NT2/D1 (cell line): Measurements from ENCODE around the gene MAD1L1.

Experiments used
- DNase-seq: peaks from one replicate; pipeline ENCODE4 v3.0.0-alpha.2; 2011; ENCODE audit warnings: low read depth, low spot score
- H3K27me3 ChIP-seq: 2 replicates; pipeline ENCODE4 v1.6.0; 2011; ENCODE audit warnings: mild to moderate bottlenecking; ENCODE audit not compliant: insufficient read length, insufficient read depth
- H3K36me3 ChIP-seq: 2 replicates; pipeline ENCODE4 v1.6.1; 2011; ENCODE audit warnings: mild to moderate bottlenecking, low read length, mixed read lengths; ENCODE audit not compliant: insufficient read depth, insufficient read length
- H3K4me1 ChIP-seq: 2 replicates; pipeline ENCODE4 v1.5.1; 2011; ENCODE audit not compliant: insufficient read depth, insufficient read length
- H3K4me3 ChIP-seq: 2 replicates; pipeline ENCODE4 v1.5.1; 2011; ENCODE audit warnings: low read depth; ENCODE audit not compliant: insufficient read length
- H3K9ac ChIP-seq: 2 replicates; pipeline ENCODE4 v1.6.0; 2011; ENCODE audit warnings: low read depth; ENCODE audit not compliant: insufficient read length
- H3K9me3 ChIP-seq: 2 replicates; pipeline ENCODE4 v1.5.1; 2011; ENCODE audit warnings: mild to moderate bottlenecking, low read length; ENCODE audit not compliant: insufficient read depth
- SUZ12 ChIP-seq: IDR thresholded peaks from 2 replicates; pipeline ENCODE4 v1.6.1; 2011; ENCODE audit not compliant: insufficient read length, insufficient read depth; ENCODE audit errors: extremely low read depth
- YY1 ChIP-seq: IDR thresholded peaks from 2 replicates; pipeline ENCODE4 v1.6.1; 2011; ENCODE audit not compliant: insufficient read length, insufficient read depth
- ZNF274 ChIP-seq: IDR thresholded peaks from 2 replicates; pipeline ENCODE4 v1.6.1; 2011; ENCODE audit warnings: mild to moderate bottlenecking, low read depth, low read length

Gene MAD1L1

DNA sequence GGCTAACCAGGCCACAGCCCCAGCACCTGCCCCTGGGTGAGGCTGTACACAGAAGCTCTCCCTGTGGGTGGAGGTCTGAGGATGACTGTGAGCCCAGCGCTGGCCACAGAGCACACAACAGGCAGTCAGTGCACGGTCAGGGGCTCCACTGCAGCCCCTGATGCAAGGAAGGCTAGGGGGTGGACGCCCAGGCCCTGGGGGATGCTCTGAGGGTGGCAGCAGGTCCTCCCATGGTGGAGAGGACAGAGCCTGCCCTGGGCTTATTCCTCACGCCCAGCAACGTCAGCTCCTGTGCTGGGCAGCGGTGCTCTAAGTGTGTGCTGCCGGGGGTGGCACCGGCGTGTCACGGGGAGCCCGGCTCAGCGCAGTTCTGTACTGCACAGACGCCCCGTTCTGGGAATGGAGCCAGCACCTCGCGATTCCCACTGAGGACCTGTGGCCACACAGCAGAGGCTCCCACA is 223.2 kb downstream of the MAD1L1 start:
- no peaks in the 10 kb centered on the region for H3K9me3 ChIP-seq
- peaks cover 16% of the 10 kb centered on the region for H3K4me1 ChIP-seq
- TF ChIP-seq ZNF274 (no peak), SUZ12 (no peak), YY1 (no peak)
- no peak overlapping the region for H3K9ac ChIP-seq
- H3K36me3 ChIP-seq = peaks cover 37% of the 10 kb centered on the region
- no peaks in the 10 kb centered on the region for H3K27me3 ChIP-seq
- no peak overlapping the region for H3K4me3 ChIP-seq
- DNase-seq = no peak

DNA sequence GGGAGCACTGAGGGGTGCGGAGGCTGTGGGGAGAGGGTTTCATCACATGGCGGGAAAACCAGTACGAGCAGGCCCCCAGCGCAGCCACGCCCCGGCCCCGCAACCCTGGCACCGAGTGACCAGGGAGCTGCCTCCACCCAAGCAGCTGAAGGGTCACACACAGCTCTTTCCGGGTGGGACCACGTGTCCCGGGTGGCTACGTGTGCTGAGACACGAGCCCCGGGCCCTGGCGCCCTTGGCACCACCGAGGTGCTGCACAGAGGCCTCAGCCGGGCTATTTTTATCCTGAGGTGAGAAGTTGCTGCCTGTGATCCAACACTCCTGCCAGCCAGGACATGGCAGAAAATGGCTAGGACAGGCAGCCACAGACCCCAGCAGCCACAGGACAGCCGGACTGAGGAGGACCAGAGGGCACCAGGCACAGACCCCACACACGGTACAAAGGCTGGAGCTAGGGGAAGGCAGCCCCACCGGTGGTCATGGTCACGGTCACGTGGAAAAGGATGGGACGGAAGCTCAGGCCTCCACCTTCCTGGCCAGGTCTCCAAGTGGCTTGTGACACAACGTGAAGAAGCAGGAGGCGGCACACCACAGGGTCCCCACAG is 223.7 kb downstream of the MAD1L1 start:
- TF ChIP-seq YY1 (no peak), SUZ12 (no peak), ZNF274 (no peak)
- no peak overlapping the region for H3K9ac ChIP-seq
- H3K9me3 ChIP-seq = no peaks in the 10 kb centered on the region
- H3K4me3 ChIP-seq = no peak overlapping the region
- peaks cover 16% of the 10 kb centered on the region for H3K4me1 ChIP-seq
- peaks cover 43% of the 10 kb centered on the region for H3K36me3 ChIP-seq
- no peaks in the 10 kb centered on the region for H3K27me3 ChIP-seq
- DNase-seq = no peak

DNA sequence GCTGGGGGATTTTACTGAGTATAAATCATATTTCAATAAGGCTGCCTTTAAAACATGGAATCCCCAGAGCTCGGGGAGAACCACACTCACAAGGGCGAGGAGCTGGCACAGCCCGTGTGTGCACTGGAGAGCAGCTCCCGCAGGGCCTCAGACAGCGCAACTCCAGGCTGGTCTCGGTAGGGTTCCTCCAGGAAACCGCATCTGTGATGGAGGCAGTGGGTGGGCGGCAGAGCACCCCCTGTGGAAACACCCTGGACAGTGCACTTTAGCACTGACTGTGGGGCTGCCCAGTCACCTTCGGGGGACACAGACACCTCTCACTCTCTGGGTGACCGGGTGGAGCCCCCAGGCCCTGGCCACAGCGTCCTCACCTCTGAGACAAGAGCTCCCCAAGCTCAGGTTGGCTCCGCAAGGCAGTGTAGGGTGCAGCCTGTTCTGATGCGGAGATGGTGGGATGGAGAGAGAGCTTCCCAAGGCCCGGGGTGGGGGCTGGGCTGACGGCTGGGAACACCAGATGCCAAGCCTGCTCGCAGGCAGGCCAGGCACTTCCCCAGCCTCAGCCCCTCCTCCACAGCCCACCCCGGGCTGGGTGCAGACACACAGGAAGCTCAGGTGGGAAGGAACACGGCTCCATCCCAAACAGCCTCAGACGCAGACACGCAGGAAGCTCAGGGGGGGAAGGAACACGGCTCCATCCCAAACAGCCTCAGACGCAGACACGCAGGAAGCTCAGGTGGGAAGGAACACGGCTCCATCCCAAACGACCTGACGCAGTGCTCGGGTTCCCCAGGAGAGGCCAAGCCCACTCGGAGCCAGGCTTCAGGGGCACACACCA is 224.4 kb downstream of the MAD1L1 start:
- no peak for DNase-seq

DNA sequence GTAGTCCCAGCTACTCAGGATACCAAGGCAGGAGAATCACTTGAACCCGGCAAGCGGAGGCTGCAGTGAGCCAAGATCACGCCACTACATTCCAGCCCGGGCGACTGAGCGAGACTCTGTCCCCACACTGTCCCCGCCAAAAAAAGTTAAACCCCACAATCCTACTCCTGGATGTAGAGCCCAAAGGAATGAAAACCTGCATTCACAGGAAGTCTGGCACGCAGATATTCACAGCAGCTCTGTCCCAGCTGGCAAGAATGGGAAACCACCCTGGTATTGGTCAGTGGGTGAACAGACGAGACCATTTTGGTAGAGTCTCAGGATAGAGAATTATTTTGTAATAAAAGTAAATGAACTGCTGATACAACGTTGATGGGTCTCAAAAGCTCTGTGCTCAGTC is 225.2 kb downstream of the MAD1L1 start:
- H3K4me3 ChIP-seq = no peak overlapping the region
- H3K27me3 ChIP-seq = no peaks in the 10 kb centered on the region
- peaks cover 33% of the 10 kb centered on the region for H3K36me3 ChIP-seq
- H3K9me3 ChIP-seq = no peaks in the 10 kb centered on the region
- TF ChIP-seq YY1 = no peak
- TF ChIP-seq SUZ12 = no peak
- no peak for TF ChIP-seq ZNF274
- H3K4me1 ChIP-seq = peaks cover 23% of the 10 kb centered on the region
- no peak overlapping the region for H3K9ac ChIP-seq
- DNase-seq = no peak

More for the DNA sequence above, 224.4 kb downstream of the MAD1L1 start:
- H3K4me3 ChIP-seq = no peak overlapping the region
- H3K9ac ChIP-seq = no peak overlapping the region
- peaks cover 16% of the 10 kb centered on the region for H3K4me1 ChIP-seq
- H3K27me3 ChIP-seq = no peaks in the 10 kb centered on the region
- TF ChIP-seq ZNF274 (no peak), YY1 (no peak), SUZ12 (no peak)
- H3K36me3 ChIP-seq = peaks cover 40% of the 10 kb centered on the region
- no peaks in the 10 kb centered on the region for H3K9me3 ChIP-seq

DNA sequence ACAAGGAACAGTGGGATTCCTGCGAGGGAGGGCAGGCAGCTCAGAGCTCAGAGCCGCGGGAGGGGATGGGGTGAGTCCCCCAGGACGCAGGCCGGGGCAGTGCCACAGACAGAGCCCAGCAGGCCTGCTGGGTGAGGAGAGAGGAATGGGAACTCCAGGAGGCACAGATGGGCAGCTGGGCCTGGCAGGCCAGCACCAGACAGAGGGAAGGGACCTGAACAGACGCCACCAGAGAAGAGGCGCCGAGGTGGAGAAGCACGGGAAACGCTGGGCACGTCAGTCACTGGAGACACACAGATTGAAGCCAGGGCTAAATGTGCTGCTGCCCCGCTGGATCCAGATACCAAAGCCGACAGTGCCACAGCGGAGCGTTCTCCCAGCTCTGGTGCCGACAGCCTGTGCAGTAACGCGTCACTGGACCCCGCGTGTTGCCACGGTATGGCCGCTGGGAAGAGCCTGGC is 225.8 kb downstream of the MAD1L1 start:
- Histone ChIP-seq H3K4me1 (peaks cover 28% of the 10 kb centered on the region), H3K9ac (peak overlapping the region; percentile 44), H3K9me3 (no peaks in the 10 kb centered on the region), H3K36me3 (peaks cover 29% of the 10 kb centered on the region), H3K27me3 (no peaks in the 10 kb centered on the region), H3K4me3 (no peak overlapping the region)
- DNase-seq = no peak
- TF ChIP-seq YY1 = no peak
- no peak for TF ChIP-seq ZNF274
- no peak for TF ChIP-seq SUZ12

- Histone ChIP-seq H3K36me3 (peaks cover 30% of the 10 kb centered on the region), H3K9ac (no peak overlapping the region), H3K4me1 (peaks cover 28% of the 10 kb centered on the region), H3K4me3 (no peak overlapping the region), H3K27me3 (no peaks in the 10 kb centered on the region), H3K9me3 (no peaks in the 10 kb centered on the region)
- no peak for DNase-seq
- TF ChIP-seq YY1 (no peak), ZNF274 (no peak), SUZ12 (no peak)
Observed at GRCh38 chr7:2006231-2006771, 226.4 kb downstream of the MAD1L1 start.

GRCh38 chr7:2005786-2006185 is 227.0 kb downstream of the MAD1L1 start:
- H3K9me3 ChIP-seq = no peaks in the 10 kb centered on the region
- TF ChIP-seq YY1 (no peak), ZNF274 (no peak), SUZ12 (no peak)
- no peaks in the 10 kb centered on the region for H3K27me3 ChIP-seq
- H3K9ac ChIP-seq = no peak overlapping the region
- peaks cover 26% of the 10 kb centered on the region for H3K4me1 ChIP-seq
- H3K4me3 ChIP-seq = no peak overlapping the region
- peaks cover 34% of the 10 kb centered on the region for H3K36me3 ChIP-seq
- no peak for DNase-seq
